Adrenal gland (tissue), 12 donors: Measurements from ENCODE around the gene SRRM2. TPM values are rescaled to one million over a fixed set of nuclear protein-coding genes. Genes with fewer than 3 reads are reported as not detected.

Experiments
- DNase-seq, 7 donors: peaks; one replicate each; pipeline ENCODE4 v3.0.0-alpha.2; 2019 to 2020
- H3K27ac ChIP-seq, 5 donors: fragments of 200-600 bp; sonication (generic) in 4 of 5; 1 replicate in 3 of 5; 2 replicates in 2 of 5; pipeline versions ENCODE4 v1.5.1 to v1.8.0; 2016 to 2020; ENCODE audit warnings: mild to moderate bottlenecking in 1 of 5
- H3K27me3 ChIP-seq: fragments of 200-600 bp; 2 replicates; pipeline ENCODE4 v1.8.0; 2021
- H3K36me3 ChIP-seq, 2 donors: fragments of 200-600 bp; replicated peaks in 1 of 2; 1 replicate in 1 of 2; 2 replicates in 1 of 2; pipeline versions ENCODE4 v1.5.1 to v1.8.0; 2018 to 2022
- H3K4me1 ChIP-seq, 2 donors: fragments of 200-600 bp; replicated peaks in 1 of 2; 1 replicate in 1 of 2; 2 replicates in 1 of 2; pipeline versions ENCODE4 v1.5.1 to v1.8.0; 2018 to 2021
- H3K4me3 ChIP-seq, 4 donors: fragments of 200-600 bp; sonication (generic) in 3 of 4; one replicate each; pipeline ENCODE4 v1.5.1; 2016 to 2018
- H3K9me3 ChIP-seq, 3 donors: fragments of 200-600 bp; sonication (generic) in 1 of 3; replicated peaks in 1 of 3; 1 replicate in 2 of 3; 2 replicates in 1 of 3; pipeline versions ENCODE4 v1.5.1 to v1.8.0; 2016 to 2021
- CTCF ChIP-seq, 6 experiments: fragments of 450-650 bp in 4 of 6; fragments of 200-600 bp in 2 of 6; sonication (generic) in 1 of 6; IDR thresholded peaks; 1 replicate in 5 of 6; 2 replicates in 1 of 6; pipeline versions ENCODE4 v1.5.1 to v1.8.0; 2016 to 2021; ENCODE audit warnings: antibody characterized with exemption in 6 of 6, mild to moderate bottlenecking in 2 of 6, moderate library complexity in 1 of 6
- POLR2A ChIP-seq, 2 donors: fragments of 450-650 bp; IDR thresholded peaks; one replicate each; pipeline ENCODE4 v1.6.1; 2017; ENCODE audit warnings: antibody characterized with exemption in 2 of 2, mild to moderate bottlenecking in 2 of 2, moderate library complexity in 1 of 2
- WGBS, 4 donors: extraction: QIAGEN DNeasy Blood & Tissue Kit in 2 of 4; methylation state at CpG; one replicate each; pipeline versions ENCODE4 v1.1.5 to v1.1.7; 2013 to 2017; 5-methylcytosine and 5-hydroxymethylcytosine counted together
- intact Hi-C, 2 donors: fragments of 100-400 bp; cut with DNase I; formaldehyde crosslinking; loops; one replicate each; pipeline versions ENCODE4 v1.14.1 to v1.15.0; 2022 to 2023
- polyA plus RNA-seq, 3 donors: library from polyadenylated mRNA; stranded (reverse); fragments of 200-250 nt in 2 of 3; fragments of 350-450 nt in 1 of 3; fragmentation: Illumina TruSeq in 1 of 3; extraction: RNeasy Lipid Tissue Mini Kit (QIAGEN cat#74804) in 1 of 3; gene quantifications; one replicate each; pipeline ENCODE4 v1.2.3, GENCODE V29; 2013 to 2014
- total RNA-seq, 9 donors: library from RNA; depleted of rRNA in 4 of 9; stranded (reverse); fragments of >200 nt in 4 of 9; fragments of 120-200 nt in 1 of 9; fragmentation: NEBNext Ultra II Directional in 1 of 9; extraction: Animal tissue kit (Norgen Biotek cat#: 25700) in 1 of 9; gene quantifications; one replicate each; pipeline versions ENCODE4 v1.1.0 to v1.2.4, GENCODE V29; 2013 to 2023
- donor health status: healthy with polysubstance abuse.
- donor health status: Bipolar disorder and iron deficiency.
- donor health status: DM: yes; HTN: yes; CAD: no.
- donor health status: DM: no; HTN: no; CAD: no.
- donor health status: DM: no; HTN: no; CAD: no.
- donor health status: DM: yes; HTN: yes; CAD: no.

Gene SRRM2
- total and polyA plus RNA-seq, 12 donors, result 81.7 to 3,120 (median 328) TPM

- DNase-seq, result no peak
- Histone ChIP-seq H3K4me3 (no peak overlapping the region), H3K36me3 (no peaks in the 10 kb centered on the region), H3K4me1 (peaks cover 0 to 6% of the 10 kb centered on the region in 2 donors), H3K9me3 (no peaks in the 10 kb centered on the region), H3K27me3 (peaks cover 2% of the 10 kb centered on the region), H3K27ac (no peak overlapping the region)
- TF ChIP-seq POLR2A (IDR thresholded peaks at IDR 0.05), result no peak
- no peak for TF ChIP-seq CTCF (IDR thresholded peaks at IDR 0.05)
- intact Hi-C loops, result no loop called here
- whole genome bisulfite sequencing, 4 donors, result 86 to 92% (median 87%) methylated on average over 10 of the region's 10 CpGs
These were observed 40.5 kb downstream of the SRRM2 start for GRCh38 chr16:2792940-2793339.

- no peak overlapping the region for H3K4me3 ChIP-seq
- H3K4me1 ChIP-seq, result peaks cover 0 to 6% of the 10 kb centered on the region in 2 donors
- peaks cover 4% of the 10 kb centered on the region for H3K27me3 ChIP-seq
- H3K27ac ChIP-seq, result no peak overlapping the region
- TF ChIP-seq POLR2A (IDR thresholded peaks at IDR 0.05) (no peak), CTCF (IDR thresholded peaks at IDR 0.05) (no peak)
- no peaks in the 10 kb centered on the region for H3K36me3 ChIP-seq
- no peak for DNase-seq
- no peaks in the 10 kb centered on the region for H3K9me3 ChIP-seq
- intact Hi-C loops, result no loop called here
- WGBS, 4 donors, result 66 to 76% (median 73%) methylated on average over 7 of the region's 7 CpGs
These were observed 43.1 kb downstream of the SRRM2 start for GRCh38 chr16:2795395-2796143.

- H3K4me1 ChIP-seq, result peaks cover 0 to 6% of the 10 kb centered on the region in 2 donors
- WGBS, 4 donors, result 78 to 93% (median 80%) methylated on average over 14 to 39 of the region's 39 CpGs
- peaks cover 4% of the 10 kb centered on the region for H3K27me3 ChIP-seq
- intact Hi-C loops, result no loop called here
- H3K27ac ChIP-seq, result no peak overlapping the region
- DNase-seq, result no peak
- H3K9me3 ChIP-seq, result no peaks in the 10 kb centered on the region
- TF ChIP-seq CTCF (IDR thresholded peaks at IDR 0.05), result no peak
- no peak for TF ChIP-seq POLR2A (IDR thresholded peaks at IDR 0.05)
- H3K4me3 ChIP-seq, result no peak overlapping the region
- no peaks in the 10 kb centered on the region for H3K36me3 ChIP-seq
These were observed 46.3 kb downstream of the SRRM2 start for GRCh38 chr16:2798723-2799204.

- Histone ChIP-seq H3K4me1 (peaks cover 0 to 4% of the 10 kb centered on the region in 2 donors), H3K27ac (no peak overlapping the region), H3K27me3 (peaks cover 4% of the 10 kb centered on the region), H3K36me3 (no peaks in the 10 kb centered on the region), H3K9me3 (no peaks in the 10 kb centered on the region), H3K4me3 (no peak overlapping the region)
- TF ChIP-seq POLR2A (IDR thresholded peaks at IDR 0.05) (no peak), CTCF (IDR thresholded peaks at IDR 0.05) (no peak)
- 83 to 94% (median 87%) methylated on average over 15 to 21 of the region's 21 CpGs for WGBS, 4 donors
- intact Hi-C loops, result no loop called here
- no peak for DNase-seq
These were observed 46.9 kb downstream of the SRRM2 start for GRCh38 chr16:2799205-2799858.
